ENCODE data around the gene PAX2. TPM values are rescaled to one million over a fixed set of nuclear protein-coding genes. Genes with fewer than 3 reads are reported as not detected.
A peak's percentile ranks its signal among the peaks of the same experiment; 100 is the strongest.

PAX2 gene
- polyA plus RNA-seq, 3 donors: not detected

DNA sequence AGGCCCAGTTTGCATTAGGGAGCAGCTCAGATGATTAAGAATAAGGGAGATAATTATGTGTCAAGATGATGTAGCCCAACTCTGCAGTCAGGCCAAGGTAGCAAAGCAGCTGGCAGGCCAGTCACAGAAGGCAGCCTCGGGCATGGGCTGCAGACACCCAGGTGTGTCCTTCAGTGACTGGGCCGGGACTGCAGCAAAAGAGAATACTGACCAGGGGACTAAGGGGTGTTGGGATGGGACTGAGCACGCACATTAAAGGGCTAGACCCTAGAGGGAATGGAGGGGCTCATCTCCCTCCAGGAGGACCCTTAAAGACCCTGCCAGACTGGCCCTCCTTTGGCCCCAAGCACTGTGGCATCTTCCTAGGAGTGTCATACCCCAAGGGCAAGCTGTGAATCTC lies 38.7 kb downstream of the PAX2 start:
- DNase-seq: no peak
- WGBS (ENCODE audit: insufficient coverage): 93% methylated on average over 3 of the region's 3 CpGs
- Mint-ChIP-seq H3K27me3 (ENCODE audit: low read depth in 3 of 3) (peaks cover 25 to 52% (median 40%) of the 10 kb centered on the region in 3 donors), H3K4me1 (no peaks in the 10 kb centered on the region), H3K27ac (no peak overlapping the region), H3K4me3 (no peak overlapping the region), H3K36me3 (no peaks in the 10 kb centered on the region), H3K9me3 (peaks cover 0 to 8% (median 6%) of the 10 kb centered on the region in 7 donors)
- H3K36me3 ChIP-seq (replicated peaks in 1 of 2; ENCODE audit: control insufficient read depth in 1 of 2, insufficient read depth in 2 of 2, low read length in 2 of 2): no peaks in the 10 kb centered on the region
- no peaks in the 10 kb centered on the region for H3K4me1 ChIP-seq (ENCODE audit: control insufficient read depth in 1 of 2, insufficient read depth in 2 of 2, low read length in 2 of 2)
- no peaks in the 10 kb centered on the region for H3K79me2 ChIP-seq (ENCODE audit: insufficient read depth, low read length)
- no peak overlapping the region for H3K9ac ChIP-seq (ENCODE audit: insufficient read depth, low read length, poor library complexity, severe bottlenecking)
- TF ChIP-seq, protein P1, sequence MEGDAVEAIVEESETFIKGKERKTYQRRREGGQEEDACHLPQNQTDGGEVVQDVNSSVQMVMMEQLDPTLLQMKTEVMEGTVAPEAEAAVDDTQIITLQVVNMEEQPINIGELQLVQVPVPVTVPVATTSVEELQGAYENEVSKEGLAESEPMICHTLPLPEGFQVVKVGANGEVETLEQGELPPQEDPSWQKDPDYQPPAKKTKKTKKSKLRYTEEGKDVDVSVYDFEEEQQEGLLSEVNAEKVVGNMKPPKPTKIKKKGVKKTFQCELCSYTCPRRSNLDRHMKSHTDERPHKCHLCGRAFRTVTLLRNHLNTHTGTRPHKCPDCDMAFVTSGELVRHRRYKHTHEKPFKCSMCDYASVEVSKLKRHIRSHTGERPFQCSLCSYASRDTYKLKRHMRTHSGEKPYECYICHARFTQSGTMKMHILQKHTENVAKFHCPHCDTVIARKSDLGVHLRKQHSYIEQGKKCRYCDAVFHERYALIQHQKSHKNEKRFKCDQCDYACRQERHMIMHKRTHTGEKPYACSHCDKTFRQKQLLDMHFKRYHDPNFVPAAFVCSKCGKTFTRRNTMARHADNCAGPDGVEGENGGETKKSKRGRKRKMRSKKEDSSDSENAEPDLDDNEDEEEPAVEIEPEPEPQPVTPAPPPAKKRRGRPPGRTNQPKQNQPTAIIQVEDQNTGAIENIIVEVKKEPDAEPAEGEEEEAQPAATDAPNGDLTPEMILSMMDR (IDR thresholded peaks at IDR 0.05): no peak
- H3K4me2 ChIP-seq (replicated peaks; ENCODE audit: extremely low read depth, low read length, poor library complexity, severe bottlenecking): no peak overlapping the region
- H3K4me3 ChIP-seq (replicated peaks in 1 of 3; ENCODE audit: low read depth in 2 of 3, low read length in 3 of 3): no peak overlapping the region
- H3K9me3 ChIP-seq (replicated peaks in 1 of 2; ENCODE audit: control insufficient read depth in 1 of 2, insufficient read depth in 1 of 2, low read length in 2 of 2): no peaks in the 10 kb centered on the region
- H2AFZ ChIP-seq (ENCODE audit: insufficient read depth, low read depth, low read length, poor library complexity, severe bottlenecking): no peak overlapping the region
- no peak overlapping the region for H3K27ac ChIP-seq (ENCODE audit: low read depth in 1 of 2, low read length in 2 of 2)
- peaks cover 0 to 16% of the 10 kb centered on the region in 2 donors for H3K27me3 ChIP-seq (ENCODE audit: control insufficient read depth in 2 of 2, insufficient read depth in 2 of 2, low read length in 2 of 2)
- no peaks in the 10 kb centered on the region for H4K20me1 ChIP-seq (ENCODE audit: insufficient read depth, low read length)
- intact Hi-C loops (cut with micrococcal nuclease): no loop called here

DNA sequence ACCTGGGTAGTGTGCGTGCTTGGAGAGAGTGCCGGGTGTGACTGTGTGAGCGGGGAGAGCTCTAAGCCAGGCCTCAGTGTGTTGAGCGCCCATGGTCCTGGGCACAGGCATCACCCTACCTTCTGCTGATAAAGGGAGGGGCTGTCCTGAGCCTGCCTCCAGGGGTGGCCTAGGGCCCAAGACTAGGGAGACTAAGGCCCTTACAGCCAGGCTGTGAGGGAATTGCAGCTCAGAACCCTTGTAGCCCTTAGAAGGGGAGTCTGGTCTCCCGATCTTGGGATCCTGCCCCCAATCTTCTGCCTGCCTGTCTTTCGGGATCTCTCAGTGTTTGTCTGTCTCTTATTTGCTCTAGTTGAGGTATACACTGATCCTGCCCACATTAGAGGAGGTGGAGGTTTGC lies 41.2 kb downstream of the PAX2 start:
- no peak overlapping the region for H3K27ac ChIP-seq (ENCODE audit: low read depth in 1 of 2, low read length in 2 of 2)
- H3K27me3 Mint-ChIP-seq (ENCODE audit: low read depth in 3 of 3): peaks cover 27 to 51% (median 47%) of the 10 kb centered on the region in 3 donors
- TF ChIP-seq, protein P1 (IDR thresholded peaks at IDR 0.05): no peak
- no peaks in the 10 kb centered on the region for H3K4me1 ChIP-seq (ENCODE audit: control insufficient read depth in 1 of 2, insufficient read depth in 2 of 2, low read length in 2 of 2)
- H3K4me3 ChIP-seq (replicated peaks in 1 of 3; ENCODE audit: low read depth in 2 of 3, low read length in 3 of 3): no peak overlapping the region
- no peaks in the 10 kb centered on the region for H3K36me3 ChIP-seq (replicated peaks in 1 of 2; ENCODE audit: control insufficient read depth in 1 of 2, insufficient read depth in 2 of 2, low read length in 2 of 2)
- H2AFZ ChIP-seq (ENCODE audit: insufficient read depth, low read depth, low read length, poor library complexity, severe bottlenecking): no peak overlapping the region
- peaks cover 0 to 2% (median 0%) of the 10 kb centered on the region in 7 donors for H3K9me3 Mint-ChIP-seq
- H3K4me2 ChIP-seq (replicated peaks; ENCODE audit: extremely low read depth, low read length, poor library complexity, severe bottlenecking): no peak overlapping the region
- no peaks in the 10 kb centered on the region for H3K4me1 Mint-ChIP-seq
- H3K79me2 ChIP-seq (ENCODE audit: insufficient read depth, low read length): no peaks in the 10 kb centered on the region
- 100% methylated on average over 4 of the region's 6 CpGs for WGBS (ENCODE audit: insufficient coverage)
- no peaks in the 10 kb centered on the region for H4K20me1 ChIP-seq (ENCODE audit: insufficient read depth, low read length)
- peak overlapping the region in 1 of 2 donors; percentile 9 for H3K4me3 Mint-ChIP-seq
- no peak overlapping the region for H3K27ac Mint-ChIP-seq
- DNase-seq: no peak
- peaks cover 0 to 26% of the 10 kb centered on the region in 2 donors for H3K27me3 ChIP-seq (ENCODE audit: control insufficient read depth in 2 of 2, insufficient read depth in 2 of 2, low read length in 2 of 2)
- H3K9me3 ChIP-seq (replicated peaks in 1 of 2; ENCODE audit: control insufficient read depth in 1 of 2, insufficient read depth in 1 of 2, low read length in 2 of 2): no peaks in the 10 kb centered on the region
- intact Hi-C loops (cut with micrococcal nuclease): no loop called here
- H3K9ac ChIP-seq (ENCODE audit: insufficient read depth, low read length, poor library complexity, severe bottlenecking): no peak overlapping the region
- no peaks in the 10 kb centered on the region for H3K36me3 Mint-ChIP-seq

Data from CD14-positive monocyte (primary cell).